SK-N-SH treated with all-trans-retinoic acid at 6 μM for 48 hours (cell line): ENCODE data around the gene OSBPL9.

Experiments
- GLIS3 ChIP-seq: fragments of 250-450 bp; sonication (Bioruptor Pico); IDR thresholded peaks from 2 replicates; pipeline ENCODE4 v1.5.0; 2020; ENCODE audit warnings: mild to moderate bottlenecking, moderate library complexity
- PATZ1 ChIP-seq: fragments of 250-450 bp; sonication (Bioruptor Pico); IDR thresholded peaks from 2 replicates; pipeline ENCODE4 v1.8.0; 2020; ENCODE audit warnings: mild to moderate bottlenecking, moderate library complexity, borderline replicate concordance

GRCh38 chr1:51776408-51776807, 159.5 kb downstream of the OSBPL9 start:
- no peak for TF ChIP-seq GLIS3
- no peak for TF ChIP-seq PATZ1 (CRISPR knock-in tag)
